AG04449 (cell line): Measurements from ENCODE around the gene MTTP.

Source experiments
- CTCF ChIA-PET: fragments of 350-600 bp; formaldehyde crosslinking; extraction: SDS; loops from one replicate; lab custom pipeline; 2021; ENCODE audit warnings: antibody characterized with exemption; lab: Yijun Ruan, JAX
- POLR2A ChIA-PET: fragments of 400-600, 350-600 bp; formaldehyde crosslinking; extraction: SDS; loops from one replicate; lab custom pipeline; 2020; ENCODE audit warnings: antibody characterized with exemption, inconsistent platforms; lab: Yijun Ruan, JAX
- DNase-seq: peaks from one replicate; pipeline ENCODE4 v3.0.0-alpha.2; 2010; ENCODE audit warnings: low read depth, low spot score
- H3K4me3 ChIP-seq: 2 replicates; pipeline ENCODE4 v1.5.1; 2011; ENCODE audit warnings: low read depth, mild to moderate bottlenecking, control low read depth, low read length
- CTCF ChIP-seq: IDR thresholded peaks from one replicate; pipeline ENCODE4 v1.5.1; 2011; ENCODE audit warnings: mild to moderate bottlenecking, moderate library complexity, low read length, control low read depth, inconsistent platforms; ENCODE audit not compliant: insufficient read depth; ENCODE audit errors: missing control alignments

Gene MTTP

GRCh38 chr4:99572527-99573240 lies 1.9 kb upstream of the MTTP start:
- CTCF ChIA-PET, result no interaction called here
- POLR2A ChIA-PET, result no interaction called here
- no peak for DNase-seq
- no peak for TF ChIP-seq CTCF
- H3K4me3 ChIP-seq, result no peak overlapping the region

DNA sequence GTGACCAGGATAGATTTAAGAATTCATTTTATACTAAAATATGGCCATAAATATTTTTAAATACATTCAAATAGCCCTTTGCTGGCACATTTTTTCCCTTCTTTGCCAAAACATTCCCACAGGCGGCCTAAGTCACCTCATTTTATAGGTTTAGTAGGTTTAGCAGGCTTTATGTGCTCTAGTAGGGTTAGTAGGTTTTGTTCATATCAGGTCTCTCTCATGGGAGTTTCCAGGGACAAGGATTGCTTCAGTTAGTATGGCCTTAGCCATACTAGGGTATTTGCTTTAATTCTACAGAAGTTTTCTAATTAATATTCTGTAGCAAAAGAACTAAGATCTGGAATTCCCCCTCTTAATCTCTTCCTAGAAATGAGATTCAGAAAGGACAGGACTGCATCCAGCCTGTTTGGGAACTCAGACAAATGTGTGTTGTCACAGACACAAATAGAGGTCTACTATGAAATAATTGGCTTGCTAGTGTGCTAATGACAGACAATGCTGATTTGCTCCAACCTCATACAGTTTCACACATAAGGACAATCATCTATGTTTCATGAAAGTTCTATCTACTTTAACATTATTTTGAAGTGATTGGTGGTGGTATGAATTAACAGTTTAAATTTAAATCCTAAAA lies 772 bp upstream of the MTTP start:
- DNase-seq, result no peak
- ChIA-PET CTCF (no interaction called here), POLR2A (no interaction called here)
- TF ChIP-seq CTCF, result no peak
- no peak overlapping the region for H3K4me3 ChIP-seq

GRCh38 chr4:99578714-99579113 lies 4.1 kb downstream of the MTTP start:
- no peak overlapping the region for H3K4me3 ChIP-seq
- DNase-seq, result no peak
- POLR2A ChIA-PET, result no interaction called here
- TF ChIP-seq CTCF, result no peak
- CTCF ChIA-PET, result no interaction called here

DNA sequence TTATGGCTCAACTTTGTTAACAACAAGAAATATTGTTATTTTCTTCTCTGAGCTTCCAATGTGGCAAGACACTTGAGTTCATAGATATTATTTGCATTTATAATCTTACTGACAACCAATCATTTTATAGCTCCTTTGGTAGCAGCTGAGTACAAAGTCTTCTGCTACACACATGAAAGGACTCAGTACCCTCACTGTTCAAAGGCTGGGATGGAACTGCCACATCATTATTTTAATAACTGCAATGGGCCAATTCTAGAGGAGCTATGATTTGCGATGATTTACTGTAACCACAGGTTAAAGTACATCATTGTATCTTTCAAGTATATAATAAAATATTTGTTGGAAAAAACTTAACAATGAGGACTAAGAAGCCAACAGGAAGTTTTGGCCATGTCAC lies 10.9 kb downstream of the MTTP start:
- no peak overlapping the region for H3K4me3 ChIP-seq
- no peak for TF ChIP-seq CTCF
- DNase-seq, result no peak
- ChIA-PET CTCF (no interaction called here), POLR2A (no interaction called here)

DNA sequence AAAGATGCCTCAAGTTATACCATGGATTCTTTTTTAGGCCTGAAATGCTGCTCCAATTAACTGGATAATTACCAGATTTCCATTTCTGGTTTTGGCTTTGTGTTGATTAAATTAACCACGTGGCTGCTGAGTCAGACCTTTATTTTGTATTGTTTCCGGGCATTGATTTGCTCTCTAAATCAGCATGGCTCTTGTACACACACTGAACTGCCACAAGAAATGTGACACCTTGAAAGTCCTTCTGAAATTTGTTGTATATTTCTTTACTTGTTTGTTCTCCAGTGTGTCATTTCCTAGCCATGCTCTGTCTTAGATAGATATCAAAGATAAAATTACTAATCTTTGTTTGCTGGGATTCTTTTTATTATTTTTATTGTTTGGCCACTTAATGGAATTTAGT lies 11.7 kb downstream of the MTTP start:
- no peak for DNase-seq
- CTCF ChIA-PET, result no interaction called here
- no peak overlapping the region for H3K4me3 ChIP-seq
- TF ChIP-seq CTCF, result no peak
- POLR2A ChIA-PET, result no interaction called here

DNA sequence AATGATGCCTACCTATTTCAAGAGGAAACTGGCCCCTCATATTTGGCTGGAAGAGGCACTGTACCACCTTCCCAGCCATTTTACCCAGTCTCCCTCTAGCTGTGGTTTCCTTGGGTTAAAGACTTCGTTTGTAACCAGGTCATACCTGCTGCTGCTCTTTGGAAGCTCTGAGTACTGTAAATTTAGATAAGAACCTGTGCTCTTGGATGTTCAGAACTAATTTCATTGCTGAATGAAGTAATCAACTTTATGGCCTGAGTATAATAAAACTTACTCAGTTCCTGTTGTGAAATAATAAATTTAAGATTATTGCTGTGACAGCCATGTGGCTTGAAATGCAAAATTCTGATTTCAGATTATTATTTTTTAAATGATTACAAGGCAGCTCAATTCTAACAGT lies 12.2 kb downstream of the MTTP start:
- CTCF ChIA-PET, result no interaction called here

More for the DNA sequence above, 12.2 kb downstream of the MTTP start:
- POLR2A ChIA-PET, result no interaction called here
- DNase-seq, result no peak
- no peak overlapping the region for H3K4me3 ChIP-seq
- no peak for TF ChIP-seq CTCF
